ENCODE measurements around the gene EPB41L4A.

- no peak for TF ChIP-seq CTCF (IDR thresholded peaks at IDR 0.05)
- no peak for TF ChIP-seq POLR2A (IDR thresholded peaks at IDR 0.05)
These were observed 5.5 kb downstream of the EPB41L4A start for GRCh38 chr5:112413611-112414010.

Data from adrenal gland (tissue), 5 donors.